Stimulated activated CD4-positive, alpha-beta T cell treated with anti-CD3 and anti-CD28 coated beads, Interleukin-12 subunit alpha, Interleukin-12 subunit beta, amount 100 ng/mL, for 4 hours (primary cell): Measurements from ENCODE around the gene CSN1S1.

ENCODE experiments used
- DNase-seq: peaks from one replicate; pipeline ENCODE4 v3.0.0-alpha.2; 2020

Gene CSN1S1

DNA sequence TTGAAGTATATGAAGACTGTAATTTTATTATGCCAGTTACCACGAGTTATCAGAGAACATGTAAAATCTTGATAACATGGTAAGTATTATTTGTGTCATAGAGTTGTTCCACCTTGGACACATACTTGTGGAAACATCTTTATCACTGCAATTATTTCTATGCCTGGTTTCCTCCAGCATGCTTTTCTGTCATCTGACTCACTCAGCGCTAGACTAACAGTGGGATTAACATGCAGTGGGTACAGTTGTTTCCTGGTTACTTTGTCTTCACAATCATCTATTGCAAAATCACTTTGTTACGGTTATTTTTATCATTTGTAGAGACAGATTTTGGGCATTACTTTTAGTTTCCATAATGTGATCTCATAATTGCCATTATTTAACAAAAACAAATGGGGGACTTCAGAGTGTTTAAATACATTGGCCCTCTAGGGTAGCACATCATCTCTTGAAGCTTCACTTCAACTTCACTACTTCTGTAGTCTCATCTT is 64.7 kb downstream of the CSN1S1 start, which contains the start of gene STATH:
Gene STATH (plus strand): TSS at position 441 of the 491 bp plus-strand sequence. CDS start 2,472 bp downstream, outside the sequence.
- no peak for DNase-seq
